ENCODE results near the gene PHF19.

GRCh38 chr9:120878188-120879130 is 1.5 kb upstream of the PHF19 start:
- no peak for TF ChIP-seq POLR2A (IDR thresholded peaks at IDR 0.05)
- no peak for TF ChIP-seq CTCF (IDR thresholded peaks at IDR 0.05)
